ENCODE data around the gene PUM1. TPM values are rescaled to one million over a fixed set of nuclear protein-coding genes. Genes with fewer than 3 reads are reported as not detected.

PUM1 gene
- total RNA-seq, 2 experiments from 2014 or later: 91.0 to 94.9 TPM

GRCh38 chr1:30929944-30930525 is 135.5 kb downstream of the PUM1 start:
- H3K27ac Mint-ChIP-seq: no peak overlapping the region
- no peak overlapping the region for H3K4me3 Mint-ChIP-seq
- ATAC-seq: no peak
- H3K27me3 Mint-ChIP-seq (ENCODE audit: low read depth): no peaks in the 10 kb centered on the region
- peaks cover 24% of the 10 kb centered on the region for H3K36me3 Mint-ChIP-seq (ENCODE audit: low read depth)
- ChIA-PET POLR2A (no interaction called here), CTCF (interaction anchor here (0.9 to 7.7 kb wide), 7 partner anchors 56 to 232 kb away, joined by 3 to 81 read pairs (median 4); no protein-coding TSS in a partner anchor)
- no peak for DNase-seq
- no peaks in the 10 kb centered on the region for H3K9me3 Mint-ChIP-seq (ENCODE audit: insufficient read depth)
- peaks cover 8% of the 10 kb centered on the region for H3K4me1 Mint-ChIP-seq (ENCODE audit: low read depth)

- Mint-ChIP-seq H3K36me3 (ENCODE audit: low read depth) (peaks cover 18% of the 10 kb centered on the region), H3K9me3 (ENCODE audit: insufficient read depth) (no peaks in the 10 kb centered on the region), H3K27ac (peak overlapping the region; percentile 55), H3K4me1 (ENCODE audit: low read depth) (peaks cover 8% of the 10 kb centered on the region), H3K27me3 (ENCODE audit: low read depth) (no peaks in the 10 kb centered on the region), H3K4me3 (no peak overlapping the region)
- peak; percentile 68 for DNase-seq
- peak; percentile 76 for ATAC-seq
- ChIA-PET POLR2A (interaction anchor here (1.1 kb wide), 1 partner anchor 14 kb away, joined by 3 read pairs; no protein-coding TSS in a partner anchor), CTCF (interaction anchor here (0.7 to 7.7 kb wide), 22 partner anchors 9 to 211 kb away, joined by 3 to 81 read pairs (median 4); no protein-coding TSS in a partner anchor)
Measured at GRCh38 chr1:30929135-30929889, 136.2 kb downstream of the PUM1 start.

- Mint-ChIP-seq H3K4me1 (ENCODE audit: low read depth) (peaks cover 8% of the 10 kb centered on the region), H3K4me3 (no peak overlapping the region), H3K27ac (no peak overlapping the region), H3K36me3 (ENCODE audit: low read depth) (peaks cover 13% of the 10 kb centered on the region), H3K27me3 (ENCODE audit: low read depth) (no peaks in the 10 kb centered on the region), H3K9me3 (ENCODE audit: insufficient read depth) (no peaks in the 10 kb centered on the region)
- CTCF ChIA-PET: interaction anchor here (0.7 to 7.7 kb wide), 23 partner anchors 9 to 210 kb away, joined by 3 to 81 read pairs (median 4); no protein-coding TSS in a partner anchor
- POLR2A ChIA-PET: interaction anchor here (1.1 kb wide), 1 partner anchor 14 kb away, joined by 3 read pairs; no protein-coding TSS in a partner anchor
- ATAC-seq (no peak), DNase-seq (no peak)
Measured at GRCh38 chr1:30928789-30929134, 136.8 kb downstream of the PUM1 start.

- DNase-seq (no peak), ATAC-seq (no peak)
- Mint-ChIP-seq H3K9me3 (ENCODE audit: insufficient read depth) (no peaks in the 10 kb centered on the region), H3K4me1 (ENCODE audit: low read depth) (peaks cover 8% of the 10 kb centered on the region), H3K4me3 (no peak overlapping the region), H3K27ac (no peak overlapping the region), H3K36me3 (ENCODE audit: low read depth) (peaks cover 10% of the 10 kb centered on the region), H3K27me3 (ENCODE audit: low read depth) (peaks cover 2% of the 10 kb centered on the region)
- ChIA-PET POLR2A (interaction anchor here (0.8 kb wide), 1 partner anchor 122 kb away, joined by 3 read pairs; no protein-coding TSS in a partner anchor), CTCF (interaction anchor here (0.7 to 7.7 kb wide), 21 partner anchors 8 to 209 kb away, joined by 3 to 81 read pairs (median 5); no protein-coding TSS in a partner anchor)
Measured at GRCh38 chr1:30928171-30928570, 137.3 kb downstream of the PUM1 start.

- Mint-ChIP-seq H3K9me3 (ENCODE audit: insufficient read depth) (no peaks in the 10 kb centered on the region), H3K27ac (no peak overlapping the region), H3K27me3 (ENCODE audit: low read depth) (peaks cover 7% of the 10 kb centered on the region), H3K4me3 (no peak overlapping the region), H3K4me1 (ENCODE audit: low read depth) (peaks cover 8% of the 10 kb centered on the region), H3K36me3 (ENCODE audit: low read depth) (peaks cover 5% of the 10 kb centered on the region)
- ChIA-PET CTCF (interaction anchor here (1.3 to 7.7 kb wide), 5 partner anchors 12 to 209 kb away, joined by 3 to 81 read pairs (median 18); no protein-coding TSS in a partner anchor), POLR2A (interaction anchor here (0.6 kb wide), 1 partner anchor 45 kb away, joined by 6 read pairs; no protein-coding TSS in a partner anchor)
- ATAC-seq (no peak), DNase-seq (no peak)
Measured at GRCh38 chr1:30927448-30927847, 138.1 kb downstream of the PUM1 start.

- no peak overlapping the region for H3K27ac Mint-ChIP-seq
- ChIA-PET CTCF (interaction anchor here (1.1 to 1.2 kb wide), 2 partner anchors 8 to 9 kb away, joined by 3 to 4 read pairs; no protein-coding TSS in a partner anchor), POLR2A (interaction anchor here (0.6 kb wide), 1 partner anchor 20 kb away, joined by 3 read pairs; no protein-coding TSS in a partner anchor)
- H3K4me3 Mint-ChIP-seq: no peak overlapping the region
- peaks cover 22% of the 10 kb centered on the region for H3K27me3 Mint-ChIP-seq (ENCODE audit: low read depth)
- peaks cover 4% of the 10 kb centered on the region for H3K4me1 Mint-ChIP-seq (ENCODE audit: low read depth)
- H3K9me3 Mint-ChIP-seq (ENCODE audit: insufficient read depth): no peaks in the 10 kb centered on the region
- H3K36me3 Mint-ChIP-seq (ENCODE audit: low read depth): no peaks in the 10 kb centered on the region
- DNase-seq: no peak
- no peak for ATAC-seq
Measured at GRCh38 chr1:30923597-30923996, 141.9 kb downstream of the PUM1 start.

GRCh38 chr1:30920827-30921226 is 144.7 kb downstream of the PUM1 start:
- ChIA-PET POLR2A (no interaction called here), CTCF (interaction anchor here (1.2 to 4.0 kb wide), 5 partner anchors 8 to 202 kb away, joined by 3 to 30 read pairs (median 10); no protein-coding TSS in a partner anchor)
- no peak for ATAC-seq
- no peak for DNase-seq
- Mint-ChIP-seq H3K36me3 (ENCODE audit: low read depth) (no peaks in the 10 kb centered on the region), H3K4me3 (no peak overlapping the region), H3K4me1 (ENCODE audit: low read depth) (peaks cover 3% of the 10 kb centered on the region), H3K27me3 (ENCODE audit: low read depth) (peaks cover 22% of the 10 kb centered on the region), H3K27ac (no peak overlapping the region), H3K9me3 (ENCODE audit: insufficient read depth) (no peaks in the 10 kb centered on the region)

GRCh38 chr1:30919025-30919881 is 146.3 kb downstream of the PUM1 start:
- no peaks in the 10 kb centered on the region for H3K36me3 Mint-ChIP-seq (ENCODE audit: low read depth)
- H3K4me1 Mint-ChIP-seq (ENCODE audit: low read depth): peaks cover 3% of the 10 kb centered on the region
- no peak for DNase-seq
- ATAC-seq: no peak
- CTCF ChIA-PET: interaction anchor here (0.7 to 4.0 kb wide), 6 partner anchors 9 to 201 kb away, joined by 3 to 30 read pairs (median 10); no protein-coding TSS in a partner anchor
- no peak overlapping the region for H3K27ac Mint-ChIP-seq
- H3K4me3 Mint-ChIP-seq: no peak overlapping the region
- POLR2A ChIA-PET: no interaction called here
- H3K9me3 Mint-ChIP-seq (ENCODE audit: insufficient read depth): no peaks in the 10 kb centered on the region
- peaks cover 22% of the 10 kb centered on the region for H3K27me3 Mint-ChIP-seq (ENCODE audit: low read depth)

GRCh38 chr1:30916296-30916695 is 149.2 kb downstream of the PUM1 start:
- Mint-ChIP-seq H3K27me3 (ENCODE audit: low read depth) (peaks cover 15% of the 10 kb centered on the region), H3K4me3 (no peak overlapping the region), H3K27ac (no peak overlapping the region), H3K36me3 (ENCODE audit: low read depth) (no peaks in the 10 kb centered on the region), H3K4me1 (ENCODE audit: low read depth) (peaks cover 12% of the 10 kb centered on the region), H3K9me3 (ENCODE audit: insufficient read depth) (no peaks in the 10 kb centered on the region)
- ChIA-PET POLR2A (no interaction called here), CTCF (no interaction called here)
- DNase-seq (no peak), ATAC-seq (no peak)

- H3K36me3 Mint-ChIP-seq (ENCODE audit: low read depth): no peaks in the 10 kb centered on the region
- ChIA-PET POLR2A (interaction anchor here (0.7 kb wide), 1 partner anchor 14 kb away, joined by 3 read pairs; no protein-coding TSS in a partner anchor), CTCF (interaction anchor here (1.2 to 6.6 kb wide), 4 partner anchors 8 to 135 kb away, joined by 3 to 108 read pairs (median 33); no protein-coding TSS in a partner anchor)
- DNase-seq (no peak), ATAC-seq (no peak)
- H3K27ac Mint-ChIP-seq: no peak overlapping the region
- H3K9me3 Mint-ChIP-seq (ENCODE audit: insufficient read depth): no peaks in the 10 kb centered on the region
- H3K27me3 Mint-ChIP-seq (ENCODE audit: low read depth): peaks cover 14% of the 10 kb centered on the region
- no peak overlapping the region for H3K4me3 Mint-ChIP-seq
- H3K4me1 Mint-ChIP-seq (ENCODE audit: low read depth): peaks cover 12% of the 10 kb centered on the region
Measured at GRCh38 chr1:30915491-30916230, 149.9 kb downstream of the PUM1 start.

Measured in activated CD8-positive, alpha-beta T cell treated with anti-CD3 and anti-CD28 coated beads, Interleukin-2, amount 10 ng/mL, durations not matched to agents 7 days and 5 days (primary cell).